ENCODE measurements around the gene TACO1. TPM values are rescaled to one million over a fixed set of nuclear protein-coding genes. Genes with fewer than 3 reads are reported as not detected.

The TACO1 gene
- total and polyA plus RNA-seq, 2 of the 8 experiments (the other 6 are each of a cell fraction or from before 2014, with no cell fraction given) = 19.1 to 23.6 TPM

GRCh38 chr17:63631626-63632025 is 30.9 kb downstream of the TACO1 start:
- no peak overlapping the region for H3K4me2 ChIP-seq (ENCODE audit: insufficient read depth in 1 of 2, low read depth in 2 of 2, low read length in 2 of 2)
- H2BK15ac ChIP-seq (ENCODE audit: low read length) = no peak overlapping the region
- H2BK5ac ChIP-seq (ENCODE audit: low read depth, low read length) = no peak overlapping the region
- ChIA-PET POLR2A (ENCODE audit: partially characterized antibody) (interaction anchor here (0.6 kb wide), 1 partner anchor 61 kb away, joined by 3 read pairs; no protein-coding TSS in a partner anchor), CTCF (ENCODE audit: partially characterized antibody) (interaction anchor here (1.7 to 3.0 kb wide), 2 partner anchors 20 to 48 kb away, joined by 4 to 12 read pairs; no protein-coding TSS in a partner anchor)
- H3K56ac ChIP-seq (replicated peaks; ENCODE audit: insufficient read length, low read depth, low read length) = no peak overlapping the region
- no peak overlapping the region for H2BK120ac ChIP-seq (replicated peaks; ENCODE audit: low read depth, low read length)
- no peak overlapping the region for H3K27ac ChIP-seq (ENCODE audit: low read depth, low read length)
- no peaks in the 10 kb centered on the region for H3K9me3 ChIP-seq (ENCODE audit: insufficient read depth in 2 of 2, low read depth in 1 of 2, low read length in 1 of 2)
- H3K79me2 ChIP-seq (ENCODE audit: control insufficient read depth in 1 of 2, insufficient read depth in 2 of 2, low read length in 2 of 2) = peaks cover 0 to 5% of the 10 kb centered on the region in 2 experiments; a peak in 2 of 4 replicates
- FAIRE-seq (no peak), DNase-seq (ENCODE audit: low read depth in 1 of 2, low spot score in 2 of 2) (no peak)
- no peak overlapping the region for H2BK12ac ChIP-seq (ENCODE audit: low read depth, low read length)
- H4K5ac ChIP-seq (ENCODE audit: insufficient read length, low read depth, low read length) = no peak overlapping the region
- H4K91ac ChIP-seq (replicated peaks; ENCODE audit: insufficient read length, low read length) = no peak overlapping the region
- no peak overlapping the region for H3K18ac ChIP-seq (ENCODE audit: extremely low read depth, low read length)
- peaks cover 0 to 2% of the 10 kb centered on the region in 2 experiments for H4K20me1 ChIP-seq (replicated peaks in 1 of 2; ENCODE audit: control insufficient read depth in 1 of 2, insufficient read depth in 2 of 2, low read length in 2 of 2)
- H3K4me3 ChIP-seq (ENCODE audit: extremely low read depth in 1 of 4, insufficient read depth in 2 of 4, low read depth in 3 of 4, low read length in 4 of 4) = no peak overlapping the region
- 91% methylated on average over 1 of the region's 1 CpG; no CpG with 5 or more reads in 1 of the 2 experiments for WGBS, 2 experiments (ENCODE audit: extremely low coverage in 1 of 2, insufficient coverage in 1 of 2, insufficient read length in 1 of 2, insufficient replicate concordance in 2 of 2, low coverage in 1 of 2, low lambda C conversion rate in 2 of 2, missing lambda C conversion rate in 1 of 2)
- no peak overlapping the region for H3K9ac ChIP-seq (replicated peaks in 1 of 4; ENCODE audit: extremely low read depth in 1 of 4, low read depth in 3 of 4, low read length in 3 of 4)
- H3K4me1 ChIP-seq (replicated peaks in 1 of 4; ENCODE audit: control insufficient read depth in 3 of 4, insufficient read depth in 4 of 4, low read length in 3 of 4) = peaks cover 0 to 6% (median 4%) of the 10 kb centered on the region in 4 experiments; a peak in 4 of 7 replicates
- H3K79me1 ChIP-seq (ENCODE audit: low read depth, low read length) = no peaks in the 10 kb centered on the region; the same call in 1 of the 2 replicates
- no peak overlapping the region for H3K23ac ChIP-seq (ENCODE audit: insufficient read length)
- H3K27me3 ChIP-seq (replicated peaks in 1 of 4; ENCODE audit: control insufficient read depth in 3 of 4, extremely low read depth in 1 of 4, insufficient read depth in 3 of 4, low read length in 3 of 4) = no peaks in the 10 kb centered on the region
- no peak overlapping the region for H3K14ac ChIP-seq (ENCODE audit: insufficient read length)
- no peak overlapping the region for H2AFZ ChIP-seq (ENCODE audit: low read length)
- no peak overlapping the region for H2AK5ac ChIP-seq (ENCODE audit: low read depth, low read length)
- no peak for TF ChIP-seq EP300 (IDR thresholded peaks at IDR 0.05; ENCODE audit: borderline replicate concordance in 1 of 2, low read depth in 2 of 2, low read length in 2 of 2)
- TF ChIP-seq, protein P1, sequence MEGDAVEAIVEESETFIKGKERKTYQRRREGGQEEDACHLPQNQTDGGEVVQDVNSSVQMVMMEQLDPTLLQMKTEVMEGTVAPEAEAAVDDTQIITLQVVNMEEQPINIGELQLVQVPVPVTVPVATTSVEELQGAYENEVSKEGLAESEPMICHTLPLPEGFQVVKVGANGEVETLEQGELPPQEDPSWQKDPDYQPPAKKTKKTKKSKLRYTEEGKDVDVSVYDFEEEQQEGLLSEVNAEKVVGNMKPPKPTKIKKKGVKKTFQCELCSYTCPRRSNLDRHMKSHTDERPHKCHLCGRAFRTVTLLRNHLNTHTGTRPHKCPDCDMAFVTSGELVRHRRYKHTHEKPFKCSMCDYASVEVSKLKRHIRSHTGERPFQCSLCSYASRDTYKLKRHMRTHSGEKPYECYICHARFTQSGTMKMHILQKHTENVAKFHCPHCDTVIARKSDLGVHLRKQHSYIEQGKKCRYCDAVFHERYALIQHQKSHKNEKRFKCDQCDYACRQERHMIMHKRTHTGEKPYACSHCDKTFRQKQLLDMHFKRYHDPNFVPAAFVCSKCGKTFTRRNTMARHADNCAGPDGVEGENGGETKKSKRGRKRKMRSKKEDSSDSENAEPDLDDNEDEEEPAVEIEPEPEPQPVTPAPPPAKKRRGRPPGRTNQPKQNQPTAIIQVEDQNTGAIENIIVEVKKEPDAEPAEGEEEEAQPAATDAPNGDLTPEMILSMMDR (IDR thresholded peaks at IDR 0.05; ENCODE audit: control extremely low read depth in 1 of 3, insufficient read depth in 1 of 3, low read depth in 1 of 3, low read length in 3 of 3) = no peak
- no peak overlapping the region for H4K8ac ChIP-seq (ENCODE audit: extremely low read depth, insufficient read depth, low read length)
- H3K23me2 ChIP-seq (ENCODE audit: low read depth, low read length) = no peaks in the 10 kb centered on the region; the same call in 1 of the 2 replicates
- H3K36me3 ChIP-seq (ENCODE audit: control insufficient read depth in 2 of 4, insufficient read depth in 4 of 4, low read length in 3 of 4) = peaks cover 0 to 6% (median 1%) of the 10 kb centered on the region in 4 experiments; a peak in 3 of 8 replicates
- no peak overlapping the region for H2BK20ac ChIP-seq (ENCODE audit: low read length)
- no peak overlapping the region for H3K4ac ChIP-seq (replicated peaks; ENCODE audit: insufficient read length, low read depth, low read length)
